HepG2 (cell line): Measurements from ENCODE around the gene NKD1. TPM values are rescaled to one million over a fixed set of nuclear protein-coding genes. Genes with fewer than 3 reads are reported as not detected.

ENCODE experiments used
- FOXA1 ChIP-seq, 2 experiments: fragments of 450-650 bp in 1 of 2; sonication (generic) in 1 of 2; formaldehyde crosslinking in 1 of 2; IDR thresholded peaks; 2 replicates each; pipeline versions ENCODE4 v1.4.0 to v1.6.1; 2016 to 2020; ENCODE audit warnings: missing genetic modification reagents in 1 of 2
- HOXA7 ChIP-seq: sonication (generic); formaldehyde crosslinking; IDR thresholded peaks from 2 replicates; pipeline ENCODE4 v1.8.1; 2022; ENCODE audit warnings: mild to moderate bottlenecking, missing genetic modification reagents, moderate library complexity
- KAT2B ChIP-seq: fragments of 150-350 bp; IDR thresholded peaks from 2 replicates; pipeline ENCODE4 v1.6.1; 2014; ENCODE audit warnings: low read depth, low read length, borderline replicate concordance
- MTF1 ChIP-seq: sonication (generic); formaldehyde crosslinking; IDR thresholded peaks from 2 replicates; pipeline ENCODE4 v1.5.0; 2020; ENCODE audit warnings: missing genetic modification reagents
- ONECUT2 ChIP-seq: sonication (generic); formaldehyde crosslinking; IDR thresholded peaks from 2 replicates; pipeline ENCODE4 v1.4.0; 2020; ENCODE audit warnings: missing genetic modification reagents
- RNF2 ChIP-seq: fragments of 450-650 bp; conservative IDR thresholded peaks from 2 replicates; pipeline ENCODE4 v1.6.1; 2016; ENCODE audit warnings: low read depth
- SP1 ChIP-seq, 2 experiments: fragments of 450-650 bp in 1 of 2; sonication (generic) in 1 of 2; formaldehyde crosslinking in 1 of 2; IDR thresholded peaks; 2 replicates each; pipeline versions ENCODE4 v1.4.0 to v1.6.1; 2016 to 2020; ENCODE audit warnings: missing genetic modification reagents in 1 of 2
- ZBTB26 ChIP-seq: IDR thresholded peaks from 2 replicates; pipeline ENCODE4 v1.6.1; 2016; ENCODE audit warnings: missing compliant biosample characterization, missing genetic modification reagents, borderline replicate concordance
- ZBTB33 ChIP-seq: sonication (generic); formaldehyde crosslinking; IDR thresholded peaks from 2 replicates; pipeline ENCODE4 v1.4.0; 2020; ENCODE audit warnings: missing genetic modification reagents
- ZFX ChIP-seq: sonication (generic); formaldehyde crosslinking; IDR thresholded peaks from 2 replicates; pipeline ENCODE4 v1.4.0; 2020; ENCODE audit warnings: mild to moderate bottlenecking, low read depth, missing genetic modification reagents, moderate library complexity
- ZNF121 ChIP-seq: sonication (generic); formaldehyde crosslinking; IDR thresholded peaks from 2 replicates; pipeline ENCODE4 v1.5.0; 2020; ENCODE audit warnings: mild to moderate bottlenecking, missing genetic modification reagents
- ZNF160 ChIP-seq: sonication (generic); formaldehyde crosslinking; IDR thresholded peaks from 2 replicates; pipeline ENCODE4 v1.8.0; 2022; ENCODE audit warnings: mild to moderate bottlenecking, inconsistent platforms, missing genetic modification reagents
- ZNF232 ChIP-seq: sonication (generic); formaldehyde crosslinking; IDR thresholded peaks from 2 replicates; pipeline ENCODE4 v1.4.0; 2020; ENCODE audit warnings: missing genetic modification reagents, borderline replicate concordance
- ZNF615 ChIP-seq: sonication (generic); formaldehyde crosslinking; IDR thresholded peaks from 2 replicates; pipeline ENCODE4 v1.5.0; 2020; ENCODE audit warnings: mild to moderate bottlenecking, missing genetic modification reagents, borderline replicate concordance
- ZNF644 ChIP-seq: IDR thresholded peaks from 2 replicates; pipeline ENCODE4 v1.6.1; 2016; ENCODE audit warnings: low read depth
- ZNF704 ChIP-seq: sonication (generic); formaldehyde crosslinking; IDR thresholded peaks from 2 replicates; pipeline ENCODE4 v1.8.1; 2023; ENCODE audit warnings: mild to moderate bottlenecking, inconsistent platforms, moderate library complexity, missing genetic modification reagents, borderline replicate concordance
- ZNF746 ChIP-seq: sonication (generic); formaldehyde crosslinking; IDR thresholded peaks from 2 replicates; pipeline ENCODE4 v1.8.0; 2022; ENCODE audit warnings: mild to moderate bottlenecking, missing genetic modification reagents
- ZNF773 ChIP-seq: sonication (generic); formaldehyde crosslinking; IDR thresholded peaks from 2 replicates; pipeline ENCODE4 v1.4.0; 2020; ENCODE audit warnings: missing genetic modification reagents, borderline replicate concordance
- ZNF775 ChIP-seq: sonication (generic); formaldehyde crosslinking; IDR thresholded peaks from 2 replicates; pipeline ENCODE4 v1.4.0; 2020; ENCODE audit warnings: missing genetic modification reagents, mild to moderate bottlenecking, moderate library complexity, borderline replicate concordance
- ZNF883 ChIP-seq: sonication (generic); formaldehyde crosslinking; IDR thresholded peaks from 2 replicates; pipeline ENCODE4 v1.5.1; 2020; ENCODE audit warnings: mild to moderate bottlenecking, missing genetic modification reagents; ENCODE audit errors: not compliant biosample characterization
- ZSCAN9 ChIP-seq: IDR thresholded peaks from 2 replicates; pipeline ENCODE4 v1.6.1; 2016; ENCODE audit warnings: borderline replicate concordance
- polyA plus RNA-seq, 8 experiments: library from polyadenylated mRNA; depleted of rRNA in 3 of 8; stranded (reverse) in 7 of 8; unstranded in 1 of 8; fragments of >200 nt; fragmentation: Illumina TruSeq in 4 of 8; extraction: Trizol in 4 of 8; gene quantifications; 2 replicates each; pipeline versions ENCODE4 v1.2.1 to v1.2.3, GENCODE V29; 2011 to 2016; ENCODE audit warnings: low read depth in 4 of 8, missing spikeins in 1 of 8, mixed read lengths in 1 of 8; ENCODE audit not compliant: insufficient read depth in 1 of 8
- total RNA-seq, 5 experiments: library from RNA; depleted of rRNA; stranded (reverse); fragments of >200 nt; fragmentation: Illumina TruSeq; extraction: Trizol; gene quantifications; 2 replicates each; pipeline ENCODE4 v1.2.3, GENCODE V29; 2016; ENCODE audit warnings: low read depth in 1 of 5
- TF ChIP-seq, protein P1 (sequence below): IDR thresholded peaks from 2 replicates; pipeline ENCODE4 v1.6.1; 2016; ENCODE audit warnings: control low read depth
- TF ChIP-seq, protein P2 (sequence below): sonication (generic); formaldehyde crosslinking; conservative IDR thresholded peaks from 2 replicates; pipeline ENCODE4 v1.8.1; 2023; ENCODE audit warnings: missing genetic modification reagents

Gene NKD1
- total and polyA plus RNA-seq, 2 of the 13 experiments (the other 11 are each of a cell fraction or from before 2014, with no cell fraction given) = 70.4 to 121 TPM

DNA sequence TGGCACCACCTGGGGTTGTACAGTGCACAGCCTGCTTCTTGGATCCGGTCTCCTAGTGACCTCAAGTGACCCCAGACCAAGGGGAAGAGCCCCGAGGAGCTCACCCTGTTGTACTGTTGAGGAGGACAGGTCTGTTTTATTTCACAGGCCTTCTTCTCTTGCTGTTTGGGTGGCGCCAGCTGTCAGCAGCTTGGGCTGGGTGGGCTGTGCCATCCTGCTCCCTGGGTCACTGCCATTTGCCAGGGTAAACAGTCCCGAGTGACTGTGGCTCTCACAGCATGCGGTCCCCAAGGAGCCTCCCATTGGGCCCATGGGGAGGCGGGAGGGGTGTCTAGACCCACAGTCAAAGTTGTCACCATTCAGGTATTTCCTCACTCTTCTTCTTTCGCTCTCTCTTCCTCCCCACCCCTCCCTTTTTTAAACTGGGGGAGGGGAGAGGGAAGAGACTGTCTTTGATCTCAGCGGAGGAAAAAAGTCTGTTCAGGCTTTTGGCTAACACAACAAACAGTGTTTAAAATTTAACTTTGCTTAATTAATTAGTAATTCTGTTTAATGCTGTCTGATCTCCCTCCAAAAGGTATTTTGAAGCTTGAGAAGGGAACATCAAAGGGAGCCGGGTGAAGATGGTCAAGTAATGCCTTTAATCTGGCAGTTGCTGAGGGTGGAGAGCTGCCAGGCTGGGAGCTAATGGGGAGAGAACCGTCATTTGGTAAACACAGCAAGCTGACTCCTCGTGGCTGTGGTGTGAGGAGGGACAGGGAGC lies 68.9 kb downstream of the NKD1 start (continued):
- TF ChIP-seq ZBTB33 (CRISPR knock-in tag) (0 out of 2 replicates have a peak, but pooled peaks have one; percentile 46), ONECUT2 (CRISPR knock-in tag) (no peak), ZNF615 (CRISPR knock-in tag) (no peak), KAT2B (no peak), ZNF746 (CRISPR knock-in tag) (peak; percentile 28; the same call in 1 of the 2 replicates), FOXA1 (IDR thresholded peaks at IDR 0.05) (no peak), FOXA1 (CRISPR knock-in tag; IDR thresholded peaks at IDR 0.05) (peak; percentile 77), ZNF121 (CRISPR knock-in tag) (no peak), ZFX (CRISPR knock-in tag) (no peak; the same call in 1 of the 2 replicates), ZNF232 (CRISPR knock-in tag) (no peak), MTF1 (CRISPR knock-in tag) (no peak), ZNF883 (no peak), RNF2 (no peak), ZNF644 (CRISPR knock-in tag) (0 out of 2 replicates have a peak, but pooled peaks have one; percentile 43), ZNF773 (CRISPR knock-in tag) (no peak), ZNF775 (CRISPR knock-in tag) (no peak), HOXA7 (no peak), ZNF160 (CRISPR knock-in tag) (0 out of 2 replicates have a peak, but pooled peaks have one; percentile 18), ZBTB26 (no peak), ZSCAN9 (CRISPR knock-in tag) (no peak), SP1 (IDR thresholded peaks at IDR 0.05) (no peak), SP1 (CRISPR knock-in tag; IDR thresholded peaks at IDR 0.05) (no peak), ZNF704 (no peak)
- TF ChIP-seq, protein P1, sequence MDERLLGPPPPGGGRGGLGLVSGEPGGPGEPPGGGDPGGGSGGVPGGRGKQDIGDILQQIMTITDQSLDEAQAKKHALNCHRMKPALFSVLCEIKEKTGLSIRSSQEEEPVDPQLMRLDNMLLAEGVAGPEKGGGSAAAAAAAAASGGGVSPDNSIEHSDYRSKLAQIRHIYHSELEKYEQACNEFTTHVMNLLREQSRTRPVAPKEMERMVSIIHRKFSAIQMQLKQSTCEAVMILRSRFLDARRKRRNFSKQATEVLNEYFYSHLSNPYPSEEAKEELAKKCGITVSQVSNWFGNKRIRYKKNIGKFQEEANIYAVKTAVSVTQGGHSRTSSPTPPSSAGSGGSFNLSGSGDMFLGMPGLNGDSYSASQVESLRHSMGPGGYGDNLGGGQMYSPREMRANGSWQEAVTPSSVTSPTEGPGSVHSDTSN (CRISPR knock-in tag) = no peak
- TF ChIP-seq, protein P2, sequence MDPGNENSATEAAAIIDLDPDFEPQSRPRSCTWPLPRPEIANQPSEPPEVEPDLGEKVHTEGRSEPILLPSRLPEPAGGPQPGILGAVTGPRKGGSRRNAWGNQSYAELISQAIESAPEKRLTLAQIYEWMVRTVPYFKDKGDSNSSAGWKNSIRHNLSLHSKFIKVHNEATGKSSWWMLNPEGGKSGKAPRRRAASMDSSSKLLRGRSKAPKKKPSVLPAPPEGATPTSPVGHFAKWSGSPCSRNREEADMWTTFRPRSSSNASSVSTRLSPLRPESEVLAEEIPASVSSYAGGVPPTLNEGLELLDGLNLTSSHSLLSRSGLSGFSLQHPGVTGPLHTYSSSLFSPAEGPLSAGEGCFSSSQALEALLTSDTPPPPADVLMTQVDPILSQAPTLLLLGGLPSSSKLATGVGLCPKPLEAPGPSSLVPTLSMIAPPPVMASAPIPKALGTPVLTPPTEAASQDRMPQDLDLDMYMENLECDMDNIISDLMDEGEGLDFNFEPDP (CRISPR knock-in tag) = no peak
